ENCODE data around the gene C12orf43. TPM values are rescaled to one million over a fixed set of nuclear protein-coding genes. Genes with fewer than 3 reads are reported as not detected.

The C12orf43 gene
- total RNA-seq, 3 donors from 2014 or later, result 9.4 to 13.0 (median 9.8) TPM

- no peak for DNase-seq (ENCODE audit: low spot score in 2 of 2)
- Histone ChIP-seq H3K9me3 (no peaks in the 10 kb centered on the region), H3K4me3 (no peak overlapping the region), H3K36me3 (no peaks in the 10 kb centered on the region), H3K27me3 (no peaks in the 10 kb centered on the region), H3K4me1 (no peaks in the 10 kb centered on the region), H3K27ac (no peak overlapping the region)
- intact Hi-C loops (cut with DNase I; ENCODE audit: low total_unique reads), result no loop called here
- TF ChIP-seq CTCF (IDR thresholded peaks at IDR 0.05), result no peak
- TF ChIP-seq POLR2A (IDR thresholded peaks at IDR 0.05), result no peak
- no peak for TF ChIP-seq POLR2AphosphoS5 (IDR thresholded peaks at IDR 0.05)
Measured at GRCh38 chr12:120997448-120997847, 18.8 kb downstream of the C12orf43 start.

GRCh38 chr12:120996133-120996746 lies 20.0 kb downstream of the C12orf43 start:
- H3K4me3 ChIP-seq, result no peak overlapping the region
- H3K27me3 ChIP-seq, result no peaks in the 10 kb centered on the region
- no peak for TF ChIP-seq POLR2AphosphoS5 (IDR thresholded peaks at IDR 0.05)
- no peak for TF ChIP-seq CTCF (IDR thresholded peaks at IDR 0.05)
- TF ChIP-seq POLR2A (IDR thresholded peaks at IDR 0.05), result no peak
- H3K36me3 ChIP-seq, result no peaks in the 10 kb centered on the region
- DNase-seq (ENCODE audit: low spot score in 2 of 2), result no peak
- no peaks in the 10 kb centered on the region for H3K9me3 ChIP-seq
- H3K4me1 ChIP-seq, result no peaks in the 10 kb centered on the region
- no peak overlapping the region for H3K27ac ChIP-seq
- intact Hi-C loops (cut with DNase I; ENCODE audit: low total_unique reads), result no loop called here

- no peak for TF ChIP-seq CTCF (IDR thresholded peaks at IDR 0.05)
- no peak for TF ChIP-seq POLR2A (IDR thresholded peaks at IDR 0.05)
- TF ChIP-seq POLR2AphosphoS5 (IDR thresholded peaks at IDR 0.05), result no peak
- intact Hi-C loops (cut with DNase I; ENCODE audit: low total_unique reads), result no loop called here
- Histone ChIP-seq H3K4me1 (no peaks in the 10 kb centered on the region), H3K9me3 (no peaks in the 10 kb centered on the region), H3K27me3 (no peaks in the 10 kb centered on the region), H3K4me3 (no peak overlapping the region), H3K36me3 (no peaks in the 10 kb centered on the region), H3K27ac (no peak overlapping the region)
- DNase-seq (ENCODE audit: low spot score in 2 of 2), result no peak
Measured at GRCh38 chr12:120994589-120995337, 21.5 kb downstream of the C12orf43 start.

- TF ChIP-seq CTCF (IDR thresholded peaks at IDR 0.05) (no peak), POLR2AphosphoS5 (IDR thresholded peaks at IDR 0.05) (no peak), POLR2A (IDR thresholded peaks at IDR 0.05) (no peak)
- no peaks in the 10 kb centered on the region for H3K36me3 ChIP-seq
- H3K9me3 ChIP-seq, result no peaks in the 10 kb centered on the region
- no peak overlapping the region for H3K27ac ChIP-seq
- no peaks in the 10 kb centered on the region for H3K4me1 ChIP-seq
- no peaks in the 10 kb centered on the region for H3K27me3 ChIP-seq
- DNase-seq (ENCODE audit: low spot score in 2 of 2), result no peak
- no peak overlapping the region for H3K4me3 ChIP-seq
- intact Hi-C loops (cut with DNase I; ENCODE audit: low total_unique reads), result no loop called here
Measured at GRCh38 chr12:120994059-120994458, 22.2 kb downstream of the C12orf43 start.

- TF ChIP-seq POLR2AphosphoS5 (IDR thresholded peaks at IDR 0.05) (no peak), CTCF (IDR thresholded peaks at IDR 0.05) (no peak), POLR2A (IDR thresholded peaks at IDR 0.05) (no peak)
- Histone ChIP-seq H3K27me3 (no peaks in the 10 kb centered on the region), H3K4me3 (no peak overlapping the region), H3K27ac (no peak overlapping the region), H3K9me3 (no peaks in the 10 kb centered on the region), H3K36me3 (no peaks in the 10 kb centered on the region), H3K4me1 (no peaks in the 10 kb centered on the region)
- DNase-seq (ENCODE audit: low spot score in 2 of 2), result no peak
- intact Hi-C loops (cut with DNase I; ENCODE audit: low total_unique reads), result no loop called here
Measured at GRCh38 chr12:120993496-120993895, 22.8 kb downstream of the C12orf43 start.

Data from breast epithelium (tissue), 4 donors.